Testis (tissue), 2 donors: ENCODE data around the gene SOCS7.

Source experiments
- CTCF ChIP-seq, 3 experiments: fragments of 450-650 bp in 2 of 3; fragments of 200-600 bp in 1 of 3; sonication (generic) in 1 of 3; IDR thresholded peaks; one replicate each; pipeline ENCODE4 v1.5.1; 2016 to 2019; ENCODE audit warnings: antibody characterized with exemption in 3 of 3, mild to moderate bottlenecking in 2 of 3, moderate library complexity in 1 of 3
- POLR2A ChIP-seq: fragments of 450-650 bp; IDR thresholded peaks from one replicate; pipeline ENCODE4 v1.6.1; 2017; ENCODE audit warnings: antibody characterized with exemption, mild to moderate bottlenecking, moderate library complexity

DNA sequence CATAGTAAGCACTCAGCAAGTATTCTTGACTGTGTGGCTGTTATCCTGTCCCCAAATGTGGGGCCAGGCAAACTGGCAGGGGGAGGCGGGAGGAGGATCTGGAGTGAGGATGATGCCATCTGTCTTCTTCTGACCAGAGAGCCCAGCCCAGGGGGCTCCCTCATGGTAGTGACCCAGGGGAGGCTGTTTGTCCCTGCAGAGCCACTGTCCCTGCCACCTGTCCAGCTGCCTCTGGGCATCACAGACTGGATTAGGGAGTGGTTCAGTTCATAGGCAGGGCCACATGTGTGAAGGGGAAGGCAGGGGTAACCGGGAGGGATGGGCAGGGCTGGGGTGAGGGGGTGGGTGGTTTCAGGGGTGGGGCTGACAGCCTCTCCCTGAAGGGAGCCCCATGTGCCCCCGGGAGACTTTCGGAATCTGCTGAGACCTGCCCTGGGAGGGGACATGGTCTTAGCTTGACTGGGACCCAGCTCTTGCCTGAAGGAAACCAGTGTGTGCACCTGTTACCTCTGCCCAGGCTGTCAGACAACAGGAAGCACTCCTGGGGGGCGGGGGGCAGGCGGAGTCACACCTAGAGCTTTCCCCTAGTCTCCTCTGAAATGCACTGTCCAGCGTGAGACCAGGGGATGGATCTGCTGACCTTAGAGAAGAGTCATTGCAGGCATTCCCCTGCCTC, 91.8 kb downstream of the SOCS7 start:
- no peak for TF ChIP-seq CTCF (IDR thresholded peaks at IDR 0.05)
- no peak for TF ChIP-seq POLR2A
